ENCODE measurements around the gene COL4A3. TPM values are rescaled to one million over a fixed set of nuclear protein-coding genes. Genes with fewer than 3 reads are reported as not detected.

COL4A3 gene
- total and polyA plus RNA-seq, 9 of the 15 experiments (the other 6 are each of a cell fraction or from before 2014, with no cell fraction given), result not detected

GRCh38 chr2:227147023-227147422, 17.4 kb upstream of the COL4A3 start:
- H3K4me3 ChIP-seq, result no peak overlapping the region
- no peaks in the 10 kb centered on the region for H3K9me1 ChIP-seq (ENCODE audit: control insufficient read depth, insufficient read depth, low read length)
- no peak for DNase-seq (ENCODE audit: extremely low read depth in 1 of 4, low spot score in 3 of 4)
- no peak overlapping the region for H2AFZ ChIP-seq (ENCODE audit: low read depth, low read length)
- in situ Hi-C loops (cut with MboI), result no loop called here
- H3K79me2 ChIP-seq (ENCODE audit: control insufficient read depth, insufficient read depth, low read length), result no peaks in the 10 kb centered on the region
- no peak overlapping the region for H3K4me2 ChIP-seq (ENCODE audit: insufficient read depth, low read length)
- no peaks in the 10 kb centered on the region for H4K20me1 ChIP-seq (replicated peaks; ENCODE audit: control insufficient read depth, insufficient read depth, low read length)
- no peaks in the 10 kb centered on the region for H3K27me3 ChIP-seq (ENCODE audit: control insufficient read depth in 2 of 2, insufficient read depth in 2 of 2, low read length in 2 of 2)
- no peak for TF ChIP-seq MLLT1 (IDR thresholded peaks at IDR 0.05)
- no peak for TF ChIP-seq PBX2 (CRISPR knock-in tag; IDR thresholded peaks at IDR 0.05; ENCODE audit: low read depth)
- TF ChIP-seq PBX2 (tag; conservative IDR thresholded peaks at IDR 0.05; ENCODE audit: low read depth), result no peak
- no peak for TF ChIP-seq DDX20 (tag; IDR thresholded peaks at IDR 0.05; ENCODE audit: low read depth)
- TF ChIP-seq ZNF436 (CRISPR knock-in tag; IDR thresholded peaks at IDR 0.05), result no peak
- no peak for TF ChIP-seq CLOCK (CRISPR knock-in tag; IDR thresholded peaks at IDR 0.05; ENCODE audit: borderline replicate concordance)
- no peak for TF ChIP-seq E2F1 (CRISPR knock-in tag; IDR thresholded peaks at IDR 0.05)
- TF ChIP-seq EP400 (IDR thresholded peaks at IDR 0.05), result no peak
- TF ChIP-seq NONO (IDR thresholded peaks at IDR 0.05; ENCODE audit: low read depth in 2 of 2, low read length in 1 of 2), result no peak
- TF ChIP-seq SMAD4 (CRISPR knock-in tag; conservative IDR thresholded peaks at IDR 0.05), result no peak
- TF ChIP-seq HNRNPH1 (optimal IDR thresholded peaks at IDR 0.05; ENCODE audit: low read depth, low read length), result no peak
- TF ChIP-seq CTBP1 (IDR thresholded peaks at IDR 0.05; ENCODE audit: borderline replicate concordance), result no peak
- TF ChIP-seq CBX5 (IDR thresholded peaks at IDR 0.05; ENCODE audit: borderline replicate concordance, low read depth), result no peak
- CTCF ChIA-PET (ENCODE audit: low intra/inter-chr PET ratio), result no interaction called here
- FAIRE-seq, result no peak
- H3K9me3 ChIP-seq (replicated peaks; ENCODE audit: control insufficient read depth, insufficient read depth, low read depth, low read length), result no peaks in the 10 kb centered on the region
- BruUV-seq (replicated peaks), result no TSS peak
- POLR2A ChIA-PET, result no interaction called here
- no peaks in the 10 kb centered on the region for H3K36me3 ChIP-seq (ENCODE audit: control insufficient read depth, insufficient read depth, low read length)
- WGBS (ENCODE audit: insufficient coverage, low coverage, missing lambda C conversion rate), result 0% methylated on average over 3 of the region's 3 CpGs
- ATAC-seq, result no peak
- intact Hi-C loops (cut with micrococcal nuclease), result no loop called here
- H3K27ac ChIP-seq (ENCODE audit: extremely low read depth, low read depth, low read length), result no peak overlapping the region
- no peaks in the 10 kb centered on the region for H3K4me1 ChIP-seq (replicated peaks in 1 of 2; ENCODE audit: control insufficient read depth in 2 of 2, insufficient read depth in 2 of 2, low read length in 2 of 2)
- H3K9ac ChIP-seq (ENCODE audit: insufficient read depth in 1 of 2, low read depth in 2 of 2, low read length in 2 of 2), result no peak overlapping the region

All from K562 (cell line).